Prostate gland (tissue), 2 donors: ENCODE results near the gene MORN1. TPM values are rescaled to one million over a fixed set of nuclear protein-coding genes. Genes with fewer than 3 reads are reported as not detected.
A peak's percentile ranks its signal among the peaks of the same experiment; 100 is the strongest.

Source experiments
- DNase-seq: peaks from one replicate; pipeline ENCODE4 v3.0.0-alpha.2; 2019; ENCODE audit warnings: low spot score
- H3K27ac ChIP-seq, 2 donors: fragments of 200-600 bp; sonication (generic); 2 replicates each; pipeline ENCODE4 v1.5.1; 2017 to 2019
- H3K27me3 ChIP-seq: fragments of 200-600 bp; sonication (generic); replicated peaks from 2 replicates; pipeline ENCODE4 v1.5.1; 2019; ENCODE audit not compliant: insufficient read depth
- H3K36me3 ChIP-seq, 2 donors: fragments of 200-600 bp; sonication (generic); 1 replicate in 1 of 2; 2 replicates in 1 of 2; pipeline versions ENCODE4 v1.5.1 to v1.8.1; 2017 to 2019
- H3K4me1 ChIP-seq: fragments of 200-600 bp; sonication (generic); replicated peaks from 2 replicates; pipeline ENCODE4 v1.5.1; 2019
- H3K4me3 ChIP-seq, 2 donors: fragments of 200-600 bp; sonication (generic); 2 replicates each; pipeline ENCODE4 v1.5.1; 2017 to 2019
- H3K9me3 ChIP-seq: fragments of 200-600 bp; sonication (generic); 2 replicates; pipeline ENCODE4 v1.5.1; 2017
- POLR2A ChIP-seq: fragments of 450-650 bp; IDR thresholded peaks from one replicate; pipeline ENCODE4 v1.6.1; 2016; ENCODE audit warnings: antibody characterized with exemption, mild to moderate bottlenecking
- POLR2AphosphoS5 ChIP-seq: sonication (generic); formaldehyde crosslinking; IDR thresholded peaks from one replicate; pipeline ENCODE4 v1.6.1; 2017; ENCODE audit warnings: antibody characterized with exemption
- WGBS: methylation state at CpG from one replicate; pipeline ENCODE4 v1.1.5; 2018; 5-methylcytosine and 5-hydroxymethylcytosine counted together
- intact Hi-C: fragments of 100-400 bp; cut with DNase I; formaldehyde crosslinking; loops from one replicate; pipeline ENCODE4 v1.14.2; 2022
- total RNA-seq, 2 donors: library from RNA; depleted of rRNA; stranded (reverse); fragments of >200 nt; gene quantifications; one replicate each; pipeline ENCODE4 v1.1.0, GENCODE V29; 2016
- TF ChIP-seq, protein P1 (sequence below), 4 experiments: fragments of 200-600 bp in 2 of 4; fragments of 450-650 bp in 2 of 4; sonication (generic) in 2 of 4; IDR thresholded peaks; 1 replicate in 3 of 4; 2 replicates in 1 of 4; pipeline ENCODE4 v1.5.1; 2016 to 2019; ENCODE audit warnings: antibody characterized with exemption in 4 of 4, mild to moderate bottlenecking in 2 of 4, moderate library complexity in 2 of 4

The MORN1 gene
- total RNA-seq, 2 donors from 2014 or later: 18.6 to 21.0 TPM

DNA sequence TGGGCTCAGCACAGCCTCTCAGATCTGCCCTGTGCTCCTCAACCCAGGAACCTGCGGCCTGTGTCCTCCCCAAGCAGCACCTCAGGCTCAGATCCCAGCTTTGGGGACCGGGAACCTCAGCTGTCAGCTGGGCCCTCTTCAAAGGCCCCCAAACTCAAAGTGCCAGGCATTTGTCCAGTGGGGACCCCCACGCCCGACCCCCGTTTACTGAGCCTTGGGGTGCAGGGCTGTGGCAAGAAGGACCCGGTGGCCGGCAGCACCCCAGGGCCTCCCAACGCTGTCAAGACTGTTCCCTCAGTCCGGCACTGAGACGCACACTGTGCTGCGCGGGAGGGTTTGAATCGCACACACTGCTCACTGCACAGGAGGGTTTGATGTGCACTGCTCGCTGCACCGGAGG, 35.0 kb downstream of the MORN1 start:
- no peaks in the 10 kb centered on the region for H3K9me3 ChIP-seq
- no peak for DNase-seq
- 94% methylated on average over 15 of the region's 15 CpGs for WGBS
- intact Hi-C loops: no loop called here
- TF ChIP-seq, protein P1, sequence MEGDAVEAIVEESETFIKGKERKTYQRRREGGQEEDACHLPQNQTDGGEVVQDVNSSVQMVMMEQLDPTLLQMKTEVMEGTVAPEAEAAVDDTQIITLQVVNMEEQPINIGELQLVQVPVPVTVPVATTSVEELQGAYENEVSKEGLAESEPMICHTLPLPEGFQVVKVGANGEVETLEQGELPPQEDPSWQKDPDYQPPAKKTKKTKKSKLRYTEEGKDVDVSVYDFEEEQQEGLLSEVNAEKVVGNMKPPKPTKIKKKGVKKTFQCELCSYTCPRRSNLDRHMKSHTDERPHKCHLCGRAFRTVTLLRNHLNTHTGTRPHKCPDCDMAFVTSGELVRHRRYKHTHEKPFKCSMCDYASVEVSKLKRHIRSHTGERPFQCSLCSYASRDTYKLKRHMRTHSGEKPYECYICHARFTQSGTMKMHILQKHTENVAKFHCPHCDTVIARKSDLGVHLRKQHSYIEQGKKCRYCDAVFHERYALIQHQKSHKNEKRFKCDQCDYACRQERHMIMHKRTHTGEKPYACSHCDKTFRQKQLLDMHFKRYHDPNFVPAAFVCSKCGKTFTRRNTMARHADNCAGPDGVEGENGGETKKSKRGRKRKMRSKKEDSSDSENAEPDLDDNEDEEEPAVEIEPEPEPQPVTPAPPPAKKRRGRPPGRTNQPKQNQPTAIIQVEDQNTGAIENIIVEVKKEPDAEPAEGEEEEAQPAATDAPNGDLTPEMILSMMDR (IDR thresholded peaks at IDR 0.05): no peak
- no peak for TF ChIP-seq POLR2AphosphoS5
- TF ChIP-seq POLR2A: no peak
- no peak overlapping the region for H3K27ac ChIP-seq
- no peaks in the 10 kb centered on the region for H3K36me3 ChIP-seq
- no peak overlapping the region for H3K4me3 ChIP-seq
- peaks cover 6% of the 10 kb centered on the region for H3K4me1 ChIP-seq
- H3K27me3 ChIP-seq: no peaks in the 10 kb centered on the region

DNA sequence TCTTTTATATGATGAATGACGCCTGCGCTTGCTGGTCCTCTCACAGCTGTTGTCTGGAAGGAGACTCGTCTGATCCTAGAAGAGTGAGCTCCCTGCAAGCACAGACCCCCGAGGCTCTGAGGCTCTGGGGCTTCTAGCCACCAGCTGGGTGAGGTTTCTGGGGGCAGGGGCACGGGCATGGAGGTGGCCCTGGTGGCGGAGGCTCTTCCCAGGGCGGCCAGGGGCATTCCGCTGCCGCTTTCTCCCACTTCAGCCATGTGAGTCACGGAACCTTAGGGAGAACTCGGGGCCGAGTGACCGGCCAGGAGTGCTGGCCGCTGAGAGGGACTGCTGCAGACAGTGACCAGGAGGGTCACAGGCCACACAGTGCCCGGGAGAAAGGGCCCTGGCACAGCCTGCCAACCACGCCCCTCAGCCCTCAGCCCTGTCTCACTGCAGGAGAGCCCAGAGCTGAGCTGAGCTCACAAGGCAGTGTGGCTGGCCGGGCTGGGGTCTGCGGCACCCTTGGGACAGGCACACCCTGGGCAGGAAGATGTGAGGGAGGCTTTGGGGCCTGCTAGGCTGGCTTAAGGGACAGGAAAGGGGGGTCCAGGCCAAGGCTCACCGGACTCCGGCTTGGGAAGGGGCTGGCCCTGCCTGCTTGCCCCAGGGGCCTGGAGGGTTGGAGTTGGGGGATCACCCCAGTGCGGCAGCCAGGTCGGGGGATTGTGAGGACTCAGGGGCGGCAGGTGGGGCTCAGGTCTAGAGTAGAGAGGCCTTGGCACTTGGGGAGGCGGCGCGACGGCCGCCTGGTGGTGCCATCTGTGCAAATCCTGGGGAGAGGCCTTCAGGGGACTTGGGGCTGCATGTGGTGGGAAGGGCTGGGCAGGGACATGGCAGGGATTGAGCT, 35.7 kb downstream of the MORN1 start:
- DNase-seq: no peak
- H3K4me3 ChIP-seq: no peak overlapping the region
- peaks cover 6% of the 10 kb centered on the region for H3K4me1 ChIP-seq
- H3K36me3 ChIP-seq: no peaks in the 10 kb centered on the region
- no peak for TF ChIP-seq POLR2A
- TF ChIP-seq, protein P1 (IDR thresholded peaks at IDR 0.05): no peak
- TF ChIP-seq POLR2AphosphoS5: no peak
- intact Hi-C loops: no loop called here
- H3K27ac ChIP-seq: no peak overlapping the region
- H3K9me3 ChIP-seq: no peaks in the 10 kb centered on the region
- 84% methylated on average over 28 of the region's 28 CpGs for WGBS
- no peaks in the 10 kb centered on the region for H3K27me3 ChIP-seq

DNA sequence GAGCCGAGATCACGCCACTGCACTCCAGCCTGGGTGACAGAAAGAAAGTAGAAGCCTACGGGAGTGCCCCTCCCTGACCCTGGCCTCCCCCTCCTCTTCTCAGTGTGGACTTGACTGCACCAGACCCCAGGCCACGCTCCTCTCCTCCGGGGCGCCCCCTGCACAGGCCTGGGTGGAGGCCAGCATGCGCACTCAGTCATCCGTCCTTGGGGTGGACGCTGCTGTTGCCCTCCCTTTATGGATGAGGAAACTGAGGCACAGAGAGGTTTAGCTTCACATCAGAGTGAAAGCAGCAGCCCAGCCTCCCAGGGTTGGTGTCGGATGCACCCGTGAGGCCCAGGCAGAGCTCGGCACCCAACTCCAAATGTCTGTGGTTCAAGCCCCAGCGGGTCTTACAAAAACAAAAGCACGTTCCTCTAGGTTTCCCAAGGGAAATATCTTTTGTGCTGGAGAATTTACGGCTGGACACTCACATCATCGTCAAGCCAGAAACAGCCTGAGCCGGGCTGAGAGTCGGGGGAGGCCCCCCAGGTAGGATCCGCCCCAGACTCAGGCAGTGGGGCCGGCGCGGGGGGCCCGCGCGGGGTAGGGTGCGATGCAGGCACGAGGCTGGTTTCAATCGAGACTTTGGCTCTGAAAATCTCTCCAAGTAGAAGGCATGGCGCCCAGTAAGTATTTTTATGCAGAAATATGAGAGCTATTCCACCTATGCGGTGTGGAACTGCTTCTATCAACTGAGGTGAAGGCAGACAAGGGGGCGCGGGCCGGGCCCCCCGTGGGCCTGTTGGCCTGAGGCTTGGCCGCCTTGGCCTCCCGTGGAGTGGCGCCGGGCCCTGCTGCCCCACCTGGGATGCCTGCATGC, 36.6 kb downstream of the MORN1 start:
- intact Hi-C loops: no loop called here
- no peak for TF ChIP-seq POLR2A
- TF ChIP-seq POLR2AphosphoS5: no peak
- TF ChIP-seq, protein P1 (IDR thresholded peaks at IDR 0.05): no peak
- no peaks in the 10 kb centered on the region for H3K27me3 ChIP-seq
- no peaks in the 10 kb centered on the region for H3K9me3 ChIP-seq
- DNase-seq: no peak
- no peaks in the 10 kb centered on the region for H3K36me3 ChIP-seq
- peaks cover 6% of the 10 kb centered on the region for H3K4me1 ChIP-seq
- H3K4me3 ChIP-seq: no peak overlapping the region
- WGBS: 63% methylated on average over 38 of the region's 38 CpGs
- H3K27ac ChIP-seq: no peak overlapping the region

DNA sequence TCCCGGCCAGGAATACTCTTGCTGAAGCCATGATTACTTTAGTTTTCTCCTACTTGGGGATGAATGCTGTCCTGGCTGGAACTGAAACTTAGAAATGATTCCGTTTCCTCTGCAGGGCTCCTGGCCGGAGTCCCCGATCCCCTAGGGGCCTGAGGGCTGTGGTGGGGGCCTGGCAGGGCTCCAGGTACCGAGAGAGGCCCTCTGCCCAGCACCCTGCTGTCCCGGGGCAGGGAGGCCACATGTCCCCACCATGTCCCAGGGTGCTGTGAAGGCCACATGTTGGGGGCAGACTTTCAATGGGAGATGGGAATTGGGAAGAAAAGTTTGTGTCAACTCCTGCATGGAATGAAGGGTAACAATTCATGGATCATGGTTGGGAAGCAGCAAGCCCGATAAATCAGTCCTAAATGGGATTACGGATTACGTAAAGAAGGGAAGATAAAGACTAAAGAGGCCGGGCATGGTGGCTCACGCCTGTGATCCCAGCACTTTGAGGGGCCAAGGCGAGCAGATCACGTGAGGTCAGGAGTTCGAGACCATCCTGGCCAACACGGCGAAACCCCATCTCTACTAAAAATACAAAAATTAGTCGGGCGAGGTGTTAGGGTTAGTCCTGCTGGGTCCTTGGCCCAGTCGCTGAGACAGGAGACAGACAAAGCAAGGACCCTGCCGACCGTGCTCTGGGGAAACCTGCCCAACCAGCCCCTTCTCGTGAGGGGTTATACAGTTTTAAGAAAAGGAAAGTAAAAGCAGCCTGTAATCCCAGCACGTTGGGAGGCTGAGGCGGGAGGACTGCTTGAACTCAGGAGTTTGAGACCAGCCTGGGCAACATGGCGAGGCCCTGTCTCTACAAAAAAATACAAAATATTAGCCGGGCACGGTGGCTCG, 37.6 kb downstream of the MORN1 start:
- TF ChIP-seq POLR2A (no peak), POLR2AphosphoS5 (no peak)
- TF ChIP-seq, protein P1 (IDR thresholded peaks at IDR 0.05): no peak
- no peak overlapping the region for H3K4me3 ChIP-seq
- peaks cover 6% of the 10 kb centered on the region for H3K4me1 ChIP-seq
- H3K36me3 ChIP-seq: no peaks in the 10 kb centered on the region
- H3K27me3 ChIP-seq: no peaks in the 10 kb centered on the region
- H3K9me3 ChIP-seq: no peaks in the 10 kb centered on the region
- 74% methylated on average over 28 of the region's 28 CpGs for WGBS
- intact Hi-C loops: no loop called here
- DNase-seq: no peak
- peak overlapping the region; percentile 57 to 74 for H3K27ac ChIP-seq
